H9 (cell line): Measurements from ENCODE around the gene OR1M1. TPM values are rescaled to one million over a fixed set of nuclear protein-coding genes. Genes with fewer than 3 reads are reported as not detected.
A peak's percentile ranks its signal among the peaks of the same experiment; 100 is the strongest.

Source experiments
- DNase-seq: peaks from one replicate; pipeline ENCODE4 v3.0.0-alpha.2; 2017
- H2AFZ ChIP-seq: one replicate; pipeline ENCODE4 v1.6.1; 2013; ENCODE audit warnings: mild to moderate bottlenecking, low read length, control low read depth, moderate library complexity
- H2AK5ac ChIP-seq: 2 replicates; pipeline ENCODE4 v1.6.1; 2013; ENCODE audit warnings: low read length, control low read depth, mixed read lengths; ENCODE audit not compliant: insufficient read length
- H2BK120ac ChIP-seq: one replicate; pipeline ENCODE4 v1.6.1; 2013; ENCODE audit warnings: low read depth, mild to moderate bottlenecking, low read length, control low read depth, inconsistent platforms; ENCODE audit not compliant: poor library complexity, severe bottlenecking
- H2BK12ac ChIP-seq: 2 replicates; pipeline ENCODE4 v1.6.1; 2013; ENCODE audit warnings: low read length, control low read depth, mixed read lengths, low read depth; ENCODE audit not compliant: insufficient read length
- H2BK15ac ChIP-seq: 2 replicates; pipeline ENCODE4 v1.6.1; 2013; ENCODE audit warnings: low read depth, low read length, control low read depth
- H2BK20ac ChIP-seq: one replicate; pipeline ENCODE4 v1.6.1; 2013; ENCODE audit warnings: low read depth, mild to moderate bottlenecking, low read length, control low read depth, inconsistent platforms; ENCODE audit not compliant: poor library complexity, severe bottlenecking
- H2BK5ac ChIP-seq: 2 replicates; pipeline ENCODE4 v1.6.1; 2013; ENCODE audit warnings: low read length, control low read depth, mixed read lengths; ENCODE audit not compliant: insufficient read length
- H3K14ac ChIP-seq: 2 replicates; pipeline ENCODE4 v1.6.1; 2013; ENCODE audit warnings: low read length, control low read depth; ENCODE audit not compliant: insufficient read depth
- H3K18ac ChIP-seq: 2 replicates; pipeline ENCODE4 v1.6.1; 2013; ENCODE audit warnings: low read depth, mild to moderate bottlenecking, mixed read lengths, low read length, control low read depth; ENCODE audit not compliant: insufficient read length
- H3K23ac ChIP-seq: 2 replicates; pipeline ENCODE4 v1.6.1; 2013; ENCODE audit warnings: low read length, control low read depth, mixed read lengths, low read depth; ENCODE audit not compliant: insufficient read length
- H3K23me2 ChIP-seq: 2 replicates; pipeline ENCODE4 v1.6.1; 2013; ENCODE audit warnings: low read depth, mild to moderate bottlenecking, mixed read lengths, low read length, control low read depth; ENCODE audit not compliant: insufficient read length, poor library complexity, severe bottlenecking
- H3K27ac ChIP-seq: 2 replicates; pipeline ENCODE4 v1.5.1; 2013; ENCODE audit warnings: low read length, control low read depth, mixed read lengths, low read depth; ENCODE audit not compliant: insufficient read length
- H3K27me3 ChIP-seq: 2 replicates; pipeline ENCODE4 v1.6.1; 2013; ENCODE audit warnings: low read length, control low read depth, inconsistent platforms; ENCODE audit not compliant: insufficient read depth
- H3K4ac ChIP-seq: 2 replicates; pipeline ENCODE4 v1.6.1; 2013; ENCODE audit warnings: low read depth, mild to moderate bottlenecking, control low read depth, inconsistent platforms, low read length, moderate library complexity
- H3K4me1 ChIP-seq: 2 replicates; pipeline ENCODE4 v1.6.1; 2013; ENCODE audit warnings: low read length, control low read depth, inconsistent platforms; ENCODE audit not compliant: insufficient read depth
- H3K4me2 ChIP-seq: 2 replicates; pipeline ENCODE4 v1.6.1; 2013; ENCODE audit warnings: low read length, control low read depth, mixed read lengths; ENCODE audit not compliant: insufficient read length, insufficient read depth
- H3K56ac ChIP-seq: 2 replicates; pipeline ENCODE4 v1.6.1; 2013; ENCODE audit warnings: low read depth, mild to moderate bottlenecking, mixed read lengths, low read length, control low read depth; ENCODE audit not compliant: insufficient read length
- H3K79me1 ChIP-seq: 2 replicates; pipeline ENCODE4 v1.6.1; 2013; ENCODE audit warnings: low read depth, mild to moderate bottlenecking, moderate library complexity, low read length, control low read depth, inconsistent platforms; ENCODE audit not compliant: insufficient read depth, poor library complexity, severe bottlenecking
- H3K79me2 ChIP-seq: 2 replicates; pipeline ENCODE4 v1.6.1; 2013; ENCODE audit warnings: low read length, control low read depth, inconsistent platforms; ENCODE audit not compliant: insufficient read depth
- H3K9ac ChIP-seq: 2 replicates; pipeline ENCODE4 v1.6.1; 2013; ENCODE audit warnings: low read length, control low read depth, mixed read lengths; ENCODE audit not compliant: insufficient read length; ENCODE audit errors: extremely low read depth
- H3K9me3 ChIP-seq: one replicate; pipeline ENCODE4 v1.6.1; 2013; ENCODE audit warnings: low read depth, low read length, inconsistent platforms; ENCODE audit not compliant: control insufficient read depth
- H3T11ph ChIP-seq: one replicate; pipeline ENCODE4 v1.6.1; 2013; ENCODE audit warnings: mild to moderate bottlenecking, low read length, control low read depth, inconsistent platforms
- H4K20me1 ChIP-seq: one replicate; pipeline ENCODE4 v1.6.1; 2013; ENCODE audit not compliant: control insufficient read depth, insufficient read length, insufficient read depth
- H4K5ac ChIP-seq: 2 replicates; pipeline ENCODE4 v1.6.1; 2013; ENCODE audit warnings: low read depth, mild to moderate bottlenecking, mixed read lengths, low read length, control low read depth; ENCODE audit not compliant: insufficient read length
- H4K8ac ChIP-seq: replicated peaks from 2 replicates; pipeline ENCODE4 v1.6.1; 2013; ENCODE audit warnings: low read length, control low read depth, mixed read lengths, low read depth; ENCODE audit not compliant: insufficient read length
- H4K91ac ChIP-seq: 2 replicates; pipeline ENCODE4 v1.6.1; 2013; ENCODE audit warnings: low read depth, mild to moderate bottlenecking, moderate library complexity, mixed read lengths, low read length, control low read depth; ENCODE audit not compliant: insufficient read length
- H3K27ac Mint-ChIP-seq, 3 experiments: 2 replicates in 2 of 3; 3 replicates in 1 of 3; pipeline ENCODE4 v1.8.0; 2020 to 2021; ENCODE audit warnings: mixed read lengths in 3 of 3, mild to moderate bottlenecking in 1 of 3, moderate library complexity in 1 of 3
- H3K27me3 Mint-ChIP-seq: 2 replicates; pipeline ENCODE4 v1.8.0; 2021; ENCODE audit warnings: low read depth, mild to moderate bottlenecking, moderate library complexity, mixed read lengths
- H3K36me3 Mint-ChIP-seq, 3 experiments: 2 replicates in 2 of 3; 3 replicates in 1 of 3; pipeline ENCODE4 v1.8.0; 2020 to 2021; ENCODE audit warnings: low read depth in 3 of 3, mixed read lengths in 3 of 3; ENCODE audit not compliant: insufficient read depth in 1 of 3
- H3K4me1 Mint-ChIP-seq, 2 experiments: 2 replicates each; pipeline ENCODE4 v1.8.0; 2020; ENCODE audit warnings: mixed read lengths in 2 of 2
- H3K4me3 Mint-ChIP-seq, 2 experiments: 2 replicates in 1 of 2; 3 replicates in 1 of 2; pipeline ENCODE4 v1.8.0; 2020 to 2021; ENCODE audit warnings: mild to moderate bottlenecking in 2 of 2, mixed read lengths in 2 of 2, moderate library complexity in 1 of 2
- H3K9me3 Mint-ChIP-seq, 2 experiments: 2 replicates in 1 of 2; 3 replicates in 1 of 2; pipeline ENCODE4 v1.8.0; 2020; ENCODE audit warnings: mild to moderate bottlenecking in 2 of 2, mixed read lengths in 2 of 2, moderate library complexity in 1 of 2
- CTCF ChIP-seq: fragments of 200-600 bp; sonication (generic); conservative IDR thresholded peaks from 3 replicates; pipeline ENCODE4 v1.8.0; 2021; ENCODE audit warnings: antibody characterized with exemption, mild to moderate bottlenecking
- WGBS: extraction: QIAGEN DNeasy Blood & Tissue Kit; methylation state at CpG from one replicate; pipeline ENCODE4 v1.1.7; 2013; ENCODE audit warnings: missing lambda C conversion rate, low lambda C conversion rate, mixed read lengths; ENCODE audit not compliant: insufficient read length; ENCODE audit errors: extremely low coverage; 5-methylcytosine and 5-hydroxymethylcytosine counted together
- total RNA-seq: library from RNA; stranded (reverse); gene quantifications from 2 replicates; pipeline ENCODE4 v1.2.1, GENCODE V29; 2021

Gene OR1M1
- total RNA-seq, 1 experiment from 2014 or later: not detected

DNA sequence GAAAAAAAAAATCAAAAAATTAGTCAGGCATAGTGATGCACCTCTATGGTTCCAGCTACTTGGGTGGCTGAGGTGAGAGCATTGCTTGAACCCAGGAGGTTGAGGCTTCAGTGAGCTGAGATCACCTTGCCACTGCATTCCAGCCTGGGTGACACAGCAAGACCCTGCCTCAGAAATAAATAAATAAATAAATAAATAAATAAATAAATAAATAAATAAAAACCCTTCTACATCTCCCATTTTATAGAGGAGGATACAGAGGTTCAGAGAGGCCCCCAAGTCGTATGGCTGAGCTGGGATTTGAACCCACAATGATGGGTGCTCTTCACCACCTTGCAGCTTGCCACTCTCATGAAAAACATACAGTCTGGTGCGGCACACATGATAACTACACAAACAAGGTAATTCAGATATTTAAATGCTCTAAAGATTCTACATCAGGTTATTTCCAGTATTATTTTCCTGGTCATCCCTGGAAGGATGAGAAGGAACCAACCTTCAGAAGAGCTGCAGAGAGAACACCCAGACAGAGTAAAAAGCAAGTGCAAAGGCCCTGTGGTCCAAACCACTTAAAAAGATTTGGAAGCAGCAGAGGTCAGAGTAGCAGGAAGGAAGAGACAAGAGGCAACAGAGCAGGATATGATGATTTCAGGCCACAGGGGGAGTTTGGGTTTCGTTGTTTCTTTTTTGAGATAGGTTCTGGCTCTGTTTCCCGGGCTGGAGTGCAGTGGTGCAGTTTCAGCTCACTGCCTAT is 29.2 kb upstream of the OR1M1 start:
- H3K14ac ChIP-seq: no peak overlapping the region
- H3K9me3 ChIP-seq: no peaks in the 10 kb centered on the region
- H2BK20ac ChIP-seq: peak overlapping the region; percentile 6
- H3K18ac ChIP-seq: no peak overlapping the region
- H3K4ac ChIP-seq: no peak overlapping the region
- no peak overlapping the region for H3K23ac ChIP-seq
- no peak overlapping the region for H3K4me2 ChIP-seq
- H3K79me1 ChIP-seq: no peaks in the 10 kb centered on the region
- H2AFZ ChIP-seq: no peak overlapping the region
- H4K5ac ChIP-seq: no peak overlapping the region
- Mint-ChIP-seq H3K4me3 (no peak overlapping the region), H3K27ac (peak overlapping the region in 2 of 3 experiments; percentile 26 to 51; a peak in 2 of 7 replicates), H3K9me3 (peaks cover 0 to 2% of the 10 kb centered on the region in 2 experiments; a peak in 3 of 5 replicates), H3K27me3 (no peaks in the 10 kb centered on the region), H3K4me1 (peaks cover 25 to 45% of the 10 kb centered on the region in 2 experiments), H3K36me3 (peaks cover 0 to 5% (median 0%) of the 10 kb centered on the region in 3 experiments; a peak in 2 of 7 replicates)
- no peak overlapping the region for H2BK120ac ChIP-seq
- H3K9ac ChIP-seq: no peak overlapping the region
- no peaks in the 10 kb centered on the region; the same call in 1 of the 2 replicates for H3K4me1 ChIP-seq
- no peaks in the 10 kb centered on the region for H4K20me1 ChIP-seq
- H3K27ac ChIP-seq: no peak overlapping the region
- H4K91ac ChIP-seq: no peak overlapping the region
- DNase-seq: no peak
- H3K79me2 ChIP-seq: no peaks in the 10 kb centered on the region
- no peak for TF ChIP-seq CTCF
- H2BK5ac ChIP-seq: no peak overlapping the region
- no peak overlapping the region for H2BK12ac ChIP-seq
- no peaks in the 10 kb centered on the region for H3K23me2 ChIP-seq
- no peak overlapping the region for H2AK5ac ChIP-seq
- H3T11ph ChIP-seq: no peak overlapping the region
- H3K56ac ChIP-seq: no peak overlapping the region
- no peaks in the 10 kb centered on the region for H3K27me3 ChIP-seq
- H2BK15ac ChIP-seq: no peak overlapping the region
- H4K8ac ChIP-seq: no peak overlapping the region
- no CpG with 5 or more reads among the region's 4 CpGs for WGBS
